Left kidney (tissue), 2 donors: ENCODE measurements around the gene USP49. TPM values are rescaled to one million over a fixed set of nuclear protein-coding genes. Genes with fewer than 3 reads are reported as not detected.
A peak's percentile ranks its signal among the peaks of the same experiment; 100 is the strongest.

ENCODE experiments used
- DNase-seq: peaks from one replicate; pipeline ENCODE4 v3.0.0-alpha.2; 2013
- polyA plus RNA-seq: library from polyadenylated mRNA; unstranded; fragments of 120-200 nt; gene quantifications from one replicate; pipeline ENCODE4 v1.2.1, GENCODE V29; 2013; ENCODE audit not compliant: insufficient read length

USP49 gene
- polyA plus RNA-seq, 1 donor: 21.0 TPM

DNA sequence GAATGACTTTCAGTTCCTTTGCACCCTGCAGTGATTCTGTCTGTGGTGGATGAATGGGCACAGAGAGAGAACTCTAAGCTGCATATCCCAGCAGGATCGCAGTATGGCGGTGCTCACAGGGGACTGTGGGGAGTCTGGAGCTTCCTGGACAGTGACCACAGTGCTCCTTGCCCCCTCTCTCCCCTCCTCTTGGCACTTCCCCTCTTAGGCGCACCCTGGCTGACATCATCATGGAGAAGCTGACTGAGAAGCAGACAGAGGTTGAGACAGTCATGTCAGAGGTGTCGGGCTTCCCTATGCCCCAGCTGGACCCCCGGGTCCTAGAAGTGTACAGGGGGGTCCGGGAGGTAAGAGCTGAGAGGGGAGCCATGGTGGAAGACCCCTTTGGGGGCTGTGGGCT lies 34.7 kb upstream of the USP49 start:
- no peak for DNase-seq

DNA sequence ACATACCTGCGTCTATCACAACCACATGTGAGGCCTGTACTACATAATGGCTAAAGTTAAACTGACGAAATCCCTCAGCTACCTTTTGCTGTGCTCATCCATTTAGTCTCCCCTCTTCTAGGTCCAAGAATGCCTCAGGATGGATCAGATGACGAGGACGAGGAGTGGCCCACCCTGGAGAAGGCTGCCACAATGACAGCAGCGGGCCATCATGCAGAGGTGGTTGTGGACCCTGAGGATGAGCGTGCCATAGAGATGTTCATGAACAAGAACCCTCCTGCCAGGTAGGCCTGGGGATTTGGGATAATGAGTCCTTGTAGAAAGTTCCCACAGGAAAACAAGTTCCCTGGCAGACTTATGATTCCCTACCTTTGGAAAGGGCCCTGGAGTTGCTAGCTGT lies 32.1 kb upstream of the USP49 start:
- DNase-seq: no peak

GRCh38 chr6:41922154-41922553 lies 27.0 kb upstream of the USP49 start:
- DNase-seq: no peak

GRCh38 chr6:41921712-41921998 lies 26.5 kb upstream of the USP49 start:
- DNase-seq: no peak

GRCh38 chr6:41920921-41921711 lies 25.9 kb upstream of the USP49 start, which contains the start of the genes BYSL and MED20:
BYSL (plus strand) TSS chr6:41921499; CDS start chr6:41921563, 64 bp downstream.
MED20 (minus strand) TSS chr6:41921139; CDS start chr6:41921018, 121 bp downstream.
- DNase-seq: peak; percentile 95

DNA sequence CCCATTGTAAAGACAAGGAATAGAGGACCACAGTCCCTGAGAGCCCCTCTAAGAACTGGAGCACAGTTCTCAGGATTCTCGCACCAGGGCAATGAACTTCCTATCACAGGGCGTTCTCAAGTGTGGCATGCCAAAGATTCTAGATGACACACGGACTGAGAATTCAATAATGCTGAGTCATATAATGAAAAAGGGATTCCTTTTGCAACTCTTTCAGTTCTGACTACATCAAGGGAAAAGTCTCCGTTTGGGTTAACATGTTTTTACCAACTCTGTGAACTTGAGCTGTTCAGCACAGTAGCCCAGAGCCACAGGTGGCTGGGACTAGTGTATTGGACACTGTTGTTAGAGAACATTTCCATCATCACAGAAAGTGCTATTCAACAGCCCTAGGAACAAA lies 22.4 kb upstream of the USP49 start:
- no peak for DNase-seq

- DNase-seq: no peak
Observed at GRCh38 chr6:41914869-41915530, 19.8 kb upstream of the USP49 start.

- DNase-seq: no peak
Observed at GRCh38 chr6:41914343-41914742, 19.2 kb upstream of the USP49 start.

DNA sequence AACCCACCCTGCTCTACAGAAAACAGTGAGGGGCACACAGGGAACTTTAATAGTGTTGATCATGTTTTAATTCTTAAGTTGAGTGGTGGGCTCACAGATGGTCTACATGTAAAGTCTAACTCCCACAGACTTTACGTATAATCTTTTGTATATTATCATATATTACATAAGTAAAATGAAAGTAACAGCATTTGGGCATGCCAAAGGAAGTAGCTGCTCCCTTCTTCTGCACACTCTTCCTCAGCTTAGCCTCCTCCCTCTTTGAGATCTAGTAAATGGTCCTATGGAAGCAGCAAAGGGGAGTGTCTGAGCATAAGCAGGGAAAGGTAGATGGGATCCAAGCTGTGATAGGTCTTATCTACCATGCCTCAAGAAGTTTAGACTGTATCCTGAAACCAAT lies 14.6 kb upstream of the USP49 start:
- DNase-seq: no peak

GRCh38 chr6:41901882-41902519 lies 6.8 kb upstream of the USP49 start:
- DNase-seq: no peak

- DNase-seq: no peak
Observed at GRCh38 chr6:41900861-41901260, 5.7 kb upstream of the USP49 start.

DNA sequence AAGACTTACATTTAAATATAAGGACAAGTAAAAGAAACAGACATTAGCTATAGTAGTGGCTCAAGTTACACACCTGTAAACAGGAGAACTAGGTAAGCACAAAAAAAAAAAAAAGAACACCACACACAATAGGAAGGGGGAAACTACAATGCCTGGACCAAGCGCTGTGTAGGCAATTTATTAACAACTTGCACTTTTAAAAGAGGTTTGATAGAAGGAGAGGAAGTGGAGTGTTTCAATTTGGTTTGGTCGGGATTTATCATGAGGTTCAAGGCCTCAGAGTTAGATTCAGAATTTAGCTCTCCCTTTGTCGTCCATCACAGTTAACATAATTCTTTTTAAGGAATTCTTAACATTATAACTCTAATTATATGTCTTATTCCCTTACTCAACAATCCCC lies 1.1 kb upstream of the USP49 start:
- DNase-seq: no peak

DNA sequence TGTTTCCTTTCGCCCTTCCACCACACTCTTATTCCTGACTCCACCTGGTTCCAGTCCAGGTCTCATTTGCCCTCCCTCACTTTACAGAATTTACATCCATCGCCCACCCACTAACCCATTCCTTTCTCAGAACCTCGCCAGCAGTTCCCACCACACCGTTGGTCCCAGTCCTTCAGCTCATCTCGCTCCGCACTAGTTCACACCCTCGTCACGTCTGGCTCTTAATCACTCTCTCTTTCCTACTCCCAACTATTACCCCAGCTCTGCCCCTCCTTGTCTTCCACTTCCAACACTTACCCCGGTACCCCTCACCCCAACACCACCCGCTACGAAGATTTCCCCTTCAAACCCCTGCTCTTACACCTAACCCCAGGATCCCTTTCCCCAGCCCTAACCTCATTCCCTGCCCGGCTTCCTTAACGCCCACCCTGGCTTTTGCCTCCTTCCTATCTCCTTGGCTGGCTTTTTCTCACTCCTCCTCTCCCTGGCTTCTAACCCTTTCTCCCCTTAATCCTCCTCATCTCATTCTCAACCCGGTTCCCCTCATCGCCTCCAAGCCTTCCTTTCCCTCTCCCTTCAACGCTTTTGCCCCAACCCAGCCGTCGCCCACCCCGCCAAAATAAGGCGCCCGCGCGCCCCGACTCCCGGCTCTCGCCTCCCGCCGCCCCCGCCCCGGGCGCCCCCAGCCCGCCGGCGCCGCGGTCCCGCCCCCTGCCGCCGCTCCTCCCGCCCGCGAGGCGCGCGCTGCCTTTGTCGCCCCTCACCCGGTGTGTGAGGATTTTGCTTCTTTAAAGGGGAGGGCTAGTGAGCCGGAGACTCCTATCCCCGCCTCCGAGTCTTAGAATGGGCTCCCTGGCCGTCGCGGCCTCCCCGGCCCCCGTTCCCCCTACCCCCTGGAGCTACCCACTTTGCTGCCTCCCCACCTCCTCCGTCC lies 542 bp downstream of the USP49 start:
- DNase-seq: no peak

- no peak for DNase-seq
Observed at GRCh38 chr6:41892921-41893564, 2.1 kb downstream of the USP49 start.

- no peak for DNase-seq
Observed at GRCh38 chr6:41887331-41887751, 7.8 kb downstream of the USP49 start.

DNA sequence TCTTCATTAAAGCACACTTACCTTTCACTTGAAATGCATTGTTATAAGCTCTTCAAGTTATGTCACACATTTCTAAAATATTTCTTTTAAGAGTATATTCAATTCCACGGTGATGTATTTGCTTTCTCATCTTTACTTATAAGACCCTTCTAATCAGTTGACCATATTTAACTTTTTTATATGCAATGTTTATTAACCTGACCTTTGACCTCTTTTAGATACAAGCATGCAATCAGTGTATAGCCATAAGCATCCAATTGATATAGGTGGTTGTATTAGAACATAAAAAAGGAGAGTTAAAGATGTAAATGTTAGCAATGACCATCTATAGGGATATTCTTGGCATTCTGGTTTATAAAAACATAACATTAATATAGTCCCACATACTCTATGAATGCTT lies 9.2 kb downstream of the USP49 start:
- no peak for DNase-seq

- DNase-seq: no peak
Observed at GRCh38 chr6:41884957-41885356, 10.2 kb downstream of the USP49 start.

GRCh38 chr6:41881506-41881905 lies 13.7 kb downstream of the USP49 start:
- DNase-seq: no peak

DNA sequence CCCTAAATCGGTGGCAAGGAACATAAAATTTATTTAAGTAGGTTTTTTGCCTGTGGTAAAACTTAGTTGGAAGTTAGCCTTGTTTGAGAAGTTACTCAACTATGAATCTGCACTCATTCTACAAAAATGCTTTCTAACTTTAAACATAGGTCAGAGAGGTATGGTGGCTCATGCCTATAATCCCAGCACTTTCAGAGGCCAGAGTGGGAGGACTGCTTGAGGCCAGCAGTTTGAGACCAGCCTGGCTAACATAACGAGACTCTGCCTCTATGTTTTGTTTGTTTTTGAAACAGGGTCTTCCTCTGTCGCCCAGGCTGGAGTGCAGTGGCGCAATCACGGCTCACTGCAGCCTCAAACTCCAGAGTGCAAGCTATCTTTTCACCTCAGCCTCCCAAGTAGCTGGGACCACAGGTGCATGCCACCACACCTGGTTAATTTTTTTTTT lies 16.2 kb downstream of the USP49 start:
- DNase-seq: no peak

- no peak for DNase-seq
Observed at GRCh38 chr6:41878246-41878645, 16.9 kb downstream of the USP49 start.

DNA sequence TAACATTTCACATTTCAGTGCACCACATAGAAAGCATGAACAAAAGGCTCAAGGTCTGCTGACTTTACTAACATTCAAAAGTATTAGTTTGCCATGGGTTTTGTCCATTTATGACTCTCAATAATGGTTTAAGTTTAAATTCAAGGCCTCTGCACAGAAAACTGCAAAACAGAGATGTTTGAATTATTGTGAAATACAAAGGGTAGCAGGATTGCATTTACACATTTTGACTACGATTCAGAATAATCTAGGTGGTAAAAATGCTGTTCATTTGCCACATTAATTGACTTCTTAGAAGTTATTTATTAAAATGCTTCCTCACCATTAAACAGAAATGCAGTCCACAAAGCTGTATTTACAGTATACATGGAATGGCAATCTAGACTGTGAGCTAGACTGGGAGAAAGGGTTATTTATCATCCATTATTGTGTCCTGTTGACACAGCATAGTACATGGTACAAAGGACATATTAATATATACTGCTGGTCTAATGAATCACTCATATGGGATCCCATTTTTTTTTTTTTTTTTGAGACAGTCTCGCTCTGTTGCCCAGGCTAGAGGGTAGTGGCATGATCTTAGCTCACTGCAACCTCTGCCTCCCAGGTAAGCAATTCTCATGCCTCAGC lies 18.0 kb downstream of the USP49 start:
- no peak for DNase-seq
